ACC112 (cell line): ENCODE data around the gene ST3GAL5.

Experiments used
- H2AFZ ChIP-seq: fragments of 200-600 bp; sonication (generic); one replicate; pipeline ENCODE4 v1.6.0; 2017; ENCODE audit warnings: antibody characterized with exemption, low read length; ENCODE audit not compliant: unreplicated experiment
- H3K27ac ChIP-seq: fragments of 200-600 bp; sonication (generic); 2 replicates; pipeline ENCODE4 v1.5.1; 2014; ENCODE audit warnings: low read depth, mild to moderate bottlenecking, antibody characterized with exemption, low read length, moderate library complexity
- H3K27me3 ChIP-seq: fragments of 200-600 bp; sonication (generic); 2 replicates; pipeline ENCODE4 v1.6.1; 2014; ENCODE audit warnings: mild to moderate bottlenecking, antibody characterized with exemption, low read length, moderate library complexity, mixed read lengths; ENCODE audit not compliant: insufficient read depth
- H3K36me3 ChIP-seq: fragments of 200-600 bp; sonication (generic); 2 replicates; pipeline ENCODE4 v1.6.1; 2016; ENCODE audit warnings: mild to moderate bottlenecking, antibody characterized with exemption, low read length, moderate library complexity, mixed read lengths; ENCODE audit not compliant: insufficient read depth
- H3K4me1 ChIP-seq: fragments of 200-600 bp; sonication (generic); one replicate; pipeline ENCODE4 v1.6.1; 2016; ENCODE audit warnings: low read length, mixed read lengths; ENCODE audit not compliant: insufficient read depth, unreplicated experiment, control insufficient read depth
- H3K4me3 ChIP-seq: fragments of 200-600 bp; sonication (generic); 2 replicates; pipeline ENCODE4 v1.5.1; 2014; ENCODE audit warnings: mild to moderate bottlenecking, low read depth, low read length
- H3K79me2 ChIP-seq: fragments of 200-600 bp; sonication (generic); one replicate; pipeline ENCODE4 v1.6.0; 2016; ENCODE audit warnings: low read length; ENCODE audit not compliant: control insufficient read depth, unreplicated experiment, insufficient read depth

ST3GAL5 gene

GRCh38 chr2:85850451-85850850 lies 38.3 kb downstream of the ST3GAL5 start:
- H3K27me3 ChIP-seq: no peaks in the 10 kb centered on the region
- peaks cover 23% of the 10 kb centered on the region for H3K4me1 ChIP-seq

DNA sequence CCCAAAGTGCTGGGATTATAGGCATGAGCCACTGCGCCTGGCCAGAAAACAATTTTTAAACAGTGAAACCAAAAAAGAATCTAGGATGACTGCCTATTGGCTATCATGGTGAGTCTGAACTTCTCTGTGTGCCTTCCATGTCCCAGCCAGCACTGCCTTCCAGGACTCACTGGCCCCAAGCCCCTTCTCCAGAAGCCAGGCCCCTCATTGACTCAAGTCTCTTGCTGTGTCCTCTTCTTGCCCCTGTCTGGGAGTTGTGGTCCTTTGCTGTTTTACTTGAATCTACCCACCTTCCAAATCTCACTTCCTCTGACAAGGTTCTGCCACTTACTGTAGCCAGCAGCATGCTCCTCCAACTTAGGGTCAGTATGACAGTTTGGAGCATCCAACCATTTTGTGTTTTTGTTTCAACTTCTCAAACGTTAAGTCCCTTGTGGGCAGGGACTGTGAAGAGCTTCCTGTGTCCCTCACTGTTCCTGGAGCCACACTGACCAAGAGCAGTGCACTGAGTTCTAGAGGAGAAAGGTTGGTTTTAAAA lies 41.7 kb downstream of the ST3GAL5 start:
- Histone ChIP-seq H3K79me2 (no peaks in the 10 kb centered on the region), H3K36me3 (peaks cover 15% of the 10 kb centered on the region), H3K4me3 (no peak overlapping the region), H3K4me1 (peaks cover 15% of the 10 kb centered on the region), H3K27ac (peak overlapping the region; percentile 47), H3K27me3 (no peaks in the 10 kb centered on the region), H2AFZ (peak overlapping the region; percentile 8)

More at GRCh38 chr2:85850451-85850850, 38.3 kb downstream of the ST3GAL5 start:
- H3K27ac ChIP-seq: no peak overlapping the region
- no peak overlapping the region for H2AFZ ChIP-seq
- no peak overlapping the region for H3K4me3 ChIP-seq
- no peaks in the 10 kb centered on the region for H3K79me2 ChIP-seq
- no peaks in the 10 kb centered on the region for H3K36me3 ChIP-seq

- peak overlapping the region; percentile 47 for H3K27ac ChIP-seq
- peaks cover 15% of the 10 kb centered on the region for H3K4me1 ChIP-seq
- H3K79me2 ChIP-seq: no peaks in the 10 kb centered on the region
- H3K4me3 ChIP-seq: peak overlapping the region; percentile 14; the same call in 1 of the 2 replicates
- H2AFZ ChIP-seq: no peak overlapping the region
- H3K27me3 ChIP-seq: no peaks in the 10 kb centered on the region
- H3K36me3 ChIP-seq: peaks cover 15% of the 10 kb centered on the region
Measured at GRCh38 chr2:85846411-85846810, 42.4 kb downstream of the ST3GAL5 start.

DNA sequence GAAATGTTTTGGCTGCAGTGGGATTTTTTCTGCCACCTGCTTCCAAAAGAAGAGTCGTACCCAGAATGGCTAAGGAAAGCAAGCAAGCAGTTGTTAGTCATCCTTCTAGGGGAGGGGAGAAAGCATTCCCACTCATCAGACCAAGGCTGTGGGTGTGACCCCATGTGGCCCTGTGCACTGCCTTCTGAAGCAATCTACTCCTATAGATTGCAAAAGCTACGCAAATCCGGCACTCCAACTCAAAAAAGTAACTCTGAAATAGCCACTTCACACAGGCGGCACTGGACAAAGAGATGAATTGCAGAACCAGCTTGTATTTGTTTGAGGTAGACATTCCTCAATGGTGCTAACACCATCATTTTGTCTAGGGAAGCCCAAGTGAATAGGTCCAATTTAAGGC lies 44.3 kb downstream of the ST3GAL5 start:
- Histone ChIP-seq H3K27me3 (no peaks in the 10 kb centered on the region), H3K79me2 (no peaks in the 10 kb centered on the region), H3K4me1 (peaks cover 15% of the 10 kb centered on the region), H3K27ac (no peak overlapping the region), H2AFZ (no peak overlapping the region), H3K36me3 (peaks cover 15% of the 10 kb centered on the region), H3K4me3 (no peak overlapping the region)

DNA sequence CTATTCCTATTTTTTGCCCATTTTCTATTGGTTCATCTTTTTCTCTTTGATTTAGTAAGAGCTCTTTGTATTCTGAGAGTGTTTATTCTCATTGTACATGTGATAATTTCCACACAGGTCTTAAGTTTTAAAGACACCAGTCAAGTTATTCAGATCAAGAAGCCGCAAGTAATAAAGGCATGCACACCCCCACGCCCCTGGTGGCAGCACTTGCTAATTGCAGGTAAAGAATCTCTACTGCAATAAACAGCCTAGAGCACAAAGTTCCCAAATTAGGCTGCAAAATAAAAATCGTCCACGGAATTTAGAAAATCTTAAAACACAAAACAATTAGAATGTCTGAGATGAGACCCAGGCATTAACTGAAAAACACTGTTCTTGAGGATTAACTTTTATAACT lies 45.2 kb downstream of the ST3GAL5 start:
- H3K79me2 ChIP-seq: no peaks in the 10 kb centered on the region
- no peaks in the 10 kb centered on the region for H3K27me3 ChIP-seq
- H3K27ac ChIP-seq: no peak overlapping the region
- H2AFZ ChIP-seq: no peak overlapping the region
- H3K36me3 ChIP-seq: peaks cover 15% of the 10 kb centered on the region
- H3K4me3 ChIP-seq: no peak overlapping the region
- H3K4me1 ChIP-seq: peaks cover 15% of the 10 kb centered on the region

- H2AFZ ChIP-seq: no peak overlapping the region
- H3K36me3 ChIP-seq: peaks cover 15% of the 10 kb centered on the region
- H3K27me3 ChIP-seq: no peaks in the 10 kb centered on the region
- no peak overlapping the region for H3K27ac ChIP-seq
- no peak overlapping the region for H3K4me3 ChIP-seq
- H3K4me1 ChIP-seq: no peaks in the 10 kb centered on the region
- no peaks in the 10 kb centered on the region for H3K79me2 ChIP-seq
Measured at GRCh38 chr2:85840091-85840490, 48.7 kb downstream of the ST3GAL5 start.

DNA sequence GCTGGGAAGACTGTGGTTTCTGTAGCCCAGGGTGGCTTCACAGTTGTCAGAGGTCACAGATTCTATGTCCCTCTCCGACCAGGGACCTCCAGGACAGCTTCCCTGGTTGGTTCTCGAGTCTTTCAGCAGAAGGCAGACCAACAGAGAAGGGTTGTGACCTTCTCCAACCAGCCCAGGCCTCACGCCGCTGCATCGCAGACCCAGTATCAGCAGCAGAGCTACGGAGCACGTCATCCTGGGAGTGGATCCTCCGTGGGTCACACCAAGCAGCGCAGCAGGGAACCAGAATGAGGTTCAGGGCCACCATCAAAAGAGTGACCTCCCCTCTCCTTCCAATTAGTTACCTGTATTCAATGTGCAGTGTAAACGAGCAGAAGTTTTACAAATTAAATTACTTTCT lies 49.3 kb downstream of the ST3GAL5 start:
- Histone ChIP-seq H3K4me3 (no peak overlapping the region), H2AFZ (no peak overlapping the region), H3K4me1 (no peaks in the 10 kb centered on the region), H3K79me2 (no peaks in the 10 kb centered on the region), H3K27ac (no peak overlapping the region), H3K27me3 (no peaks in the 10 kb centered on the region), H3K36me3 (peaks cover 10% of the 10 kb centered on the region)

GRCh38 chr2:85838641-85839040 lies 50.1 kb downstream of the ST3GAL5 start:
- Histone ChIP-seq H3K4me1 (no peaks in the 10 kb centered on the region), H3K4me3 (no peak overlapping the region), H3K27ac (no peak overlapping the region), H3K27me3 (no peaks in the 10 kb centered on the region), H3K36me3 (0 out of 2 replicates have a peak, but pooled peaks cover 4% of the 10 kb centered on the region), H2AFZ (no peak overlapping the region), H3K79me2 (no peaks in the 10 kb centered on the region)

- no peak overlapping the region for H3K27ac ChIP-seq
- H3K4me3 ChIP-seq: no peak overlapping the region
- 0 out of 2 replicates have a peak, but pooled peaks cover under 1% of the 10 kb centered on the region for H3K36me3 ChIP-seq
- H3K27me3 ChIP-seq: no peaks in the 10 kb centered on the region
- no peaks in the 10 kb centered on the region for H3K79me2 ChIP-seq
- H2AFZ ChIP-seq: no peak overlapping the region
- H3K4me1 ChIP-seq: no peaks in the 10 kb centered on the region
Measured at GRCh38 chr2:85838181-85838580, 50.6 kb downstream of the ST3GAL5 start.

- Histone ChIP-seq H3K36me3 (no peaks in the 10 kb centered on the region), H3K27me3 (no peaks in the 10 kb centered on the region), H3K4me1 (no peaks in the 10 kb centered on the region), H2AFZ (no peak overlapping the region), H3K4me3 (no peak overlapping the region), H3K27ac (no peak overlapping the region), H3K79me2 (no peaks in the 10 kb centered on the region)
Measured at GRCh38 chr2:85834466-85834865, 54.3 kb downstream of the ST3GAL5 start.

DNA sequence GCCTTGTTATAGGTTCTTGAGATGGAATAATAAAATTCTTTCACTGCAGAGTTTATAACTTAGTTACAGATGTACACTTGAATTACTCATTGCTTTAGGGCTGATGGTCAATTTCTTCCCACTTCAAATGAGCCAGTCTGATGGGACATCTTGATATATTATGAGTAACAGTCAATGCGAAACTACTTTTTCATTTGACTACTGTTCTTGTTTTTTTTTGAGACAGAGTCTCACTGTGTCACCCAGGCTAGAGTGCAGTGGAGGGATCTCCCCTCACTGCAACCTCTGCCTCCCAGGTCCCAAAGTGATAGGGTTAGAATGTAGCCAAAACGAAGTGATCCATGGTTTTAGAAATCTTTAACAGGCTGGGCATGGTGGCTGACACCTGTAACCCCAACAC lies 57.1 kb downstream of the ST3GAL5 start:
- H2AFZ ChIP-seq: no peak overlapping the region
- H3K4me1 ChIP-seq: no peaks in the 10 kb centered on the region
- H3K27me3 ChIP-seq: no peaks in the 10 kb centered on the region
- H3K4me3 ChIP-seq: no peak overlapping the region
- H3K79me2 ChIP-seq: no peaks in the 10 kb centered on the region
- H3K36me3 ChIP-seq: no peaks in the 10 kb centered on the region
- no peak overlapping the region for H3K27ac ChIP-seq
